ELR (cell line): ENCODE measurements around the gene XPO1.

Experiments used
- DNase-seq: peaks from one replicate; pipeline ENCODE4 v3.0.0-alpha.2; 2015; ENCODE audit warnings: low read depth

The XPO1 gene

GRCh38 chr2:61434314-61434713, 103.8 kb downstream of the XPO1 start:
- DNase-seq, result no peak

GRCh38 chr2:61433606-61434005, 104.5 kb downstream of the XPO1 start:
- no peak for DNase-seq

GRCh38 chr2:61432990-61433389, 105.2 kb downstream of the XPO1 start:
- no peak for DNase-seq

- no peak for DNase-seq
Measured at GRCh38 chr2:61431345-61431744, 106.8 kb downstream of the XPO1 start.
